ENCODE measurements around the gene MICAL2. TPM values are rescaled to one million over a fixed set of nuclear protein-coding genes. Genes with fewer than 3 reads are reported as not detected.

Gene MICAL2
- total and polyA plus RNA-seq, 2 donors (not counting 3 experiments of a cell fraction or from before 2014, with no cell fraction given), result 67.6 to 200 TPM

GRCh38 chr11:12200279-12200990, 90.0 kb downstream of the MICAL2 start:
- BruUV-seq (replicated peaks), result TSS peak; percentile 91
- Histone ChIP-seq H3K4me2 (ENCODE audit: insufficient read depth, low read length) (peak overlapping the region; percentile 18), H3K9ac (replicated peaks; ENCODE audit: extremely low read depth, insufficient read depth, low read length) (peak overlapping the region; percentile 81), H3K9me1 (replicated peaks; ENCODE audit: control insufficient read depth, extremely low read depth, insufficient read depth, low read length) (no peaks in the 10 kb centered on the region), H2AFZ (ENCODE audit: low read depth, low read length) (no peak overlapping the region), H3K79me2 (ENCODE audit: control insufficient read depth, insufficient read depth, low read length) (peaks cover 16% of the 10 kb centered on the region), H3K27me3 (ENCODE audit: control insufficient read depth in 2 of 2, insufficient read depth in 2 of 2, low read length in 2 of 2) (no peaks in the 10 kb centered on the region), H3K4me3 (replicated peaks in 1 of 3; ENCODE audit: insufficient read depth in 1 of 3, low read depth in 1 of 3, low read length in 3 of 3) (no peak overlapping the region), H3K9me3 (replicated peaks; ENCODE audit: control insufficient read depth, insufficient read depth, low read length) (no peaks in the 10 kb centered on the region), H3K4me1 (ENCODE audit: control insufficient read depth, extremely low read depth, insufficient read depth, low read length) (peaks cover 45% of the 10 kb centered on the region), H4K20me1 (replicated peaks; ENCODE audit: control insufficient read depth, extremely low read depth, insufficient read depth, low read length) (no peaks in the 10 kb centered on the region), H3K36me3 (ENCODE audit: control insufficient read depth in 2 of 2, extremely low read depth in 1 of 2, insufficient read depth in 2 of 2, low read length in 2 of 2) (peaks cover 4% of the 10 kb centered on the region in 2 experiments), H3K27ac (ENCODE audit: insufficient read depth, low read depth, low read length) (peak overlapping the region; percentile 94)
- TF ChIP-seq EZH2 (IDR thresholded peaks at IDR 0.05; ENCODE audit: borderline replicate concordance, low read depth, low read length, severe bottlenecking) (no peak), GATA2 (IDR thresholded peaks at IDR 0.05; ENCODE audit: insufficient read depth, insufficient read length, low read depth, low read length) (peak; percentile 35), CTCF (IDR thresholded peaks at IDR 0.05; ENCODE audit: extremely low read depth in 1 of 2, insufficient read depth in 1 of 2, low read depth in 1 of 2, low read length in 2 of 2) (no peak), MYC (IDR thresholded peaks at IDR 0.05; ENCODE audit: low read depth, low read length) (peak; percentile 87), POLR2A (IDR thresholded peaks at IDR 0.05; ENCODE audit: low read depth, low read length) (no peak), MAX (IDR thresholded peaks at IDR 0.05; ENCODE audit: insufficient read depth, insufficient read length) (peak; percentile 83), FOS (IDR thresholded peaks at IDR 0.05; ENCODE audit: borderline replicate concordance, insufficient read depth, low read length) (no peak)
- POLR2A ChIA-PET, result interaction anchor here (0.8 to 2.6 kb wide), 15 partner anchors 15 to 1392 kb away, joined by 3 to 23 read pairs (median 3); partner anchors contain the start of gene EIF4G2
- intact Hi-C loops (cut with micrococcal nuclease), result loop anchor here (2.0 kb wide), 1 partner anchor 86 kb away; no protein-coding TSS in a partner anchor
- dilution Hi-C loops (cut with MboI; ENCODE audit: extremely low pct_ligation_motif_present, low sequenced_read_pairs), result no loop called here
- peak; percentile 93 for DNase-seq (ENCODE audit: low read depth, low spot score)
- CTCF ChIA-PET, result interaction anchor here (0.9 to 4.6 kb wide), 31 partner anchors 8 to 153 kb away, joined by 3 to 36 read pairs (median 5); partner anchors contain the start of gene MICAL2
- FAIRE-seq, result no peak

All from endothelial cell of umbilical vein (primary cell).